GM21423 (cell line): ENCODE measurements around the gene RFX3.
A peak's percentile ranks its signal among the peaks of the same experiment; 100 is the strongest.
"Not testable (repeated sequence)": the region's sequence is repeated elsewhere in the genome, so short reads cannot be mapped to it uniquely, and the experiment has no call there.

ENCODE experiments used
- ATAC-seq: cut with Tn5 transposase; IDR thresholded peaks from one replicate; pipeline ENCODE4 v1.9.1; 2021; ENCODE audit warnings: mild to moderate bottlenecking, moderate library complexity; ENCODE audit not compliant: unreplicated experiment

Gene RFX3

GRCh38 chr9:3361116-3361515, 164.7 kb downstream of the RFX3 start:
- no peak for ATAC-seq

- no peak for ATAC-seq
These were observed 165.6 kb downstream of the RFX3 start for GRCh38 chr9:3360245-3360644.

GRCh38 chr9:3359778-3360177, 166.0 kb downstream of the RFX3 start:
- no peak for ATAC-seq

- ATAC-seq: no peak
These were observed 166.6 kb downstream of the RFX3 start for GRCh38 chr9:3359048-3359692.

- ATAC-seq: no peak
These were observed 177.6 kb downstream of the RFX3 start for GRCh38 chr9:3348169-3348568.

GRCh38 chr9:3346549-3346948, 179.3 kb downstream of the RFX3 start:
- no peak for ATAC-seq

- ATAC-seq: no peak
These were observed 182.1 kb downstream of the RFX3 start for GRCh38 chr9:3343671-3344070.

- ATAC-seq: no peak
These were observed 183.5 kb downstream of the RFX3 start for GRCh38 chr9:3342159-3342777.

GRCh38 chr9:3337515-3338225, 188.1 kb downstream of the RFX3 start:
- ATAC-seq: no peak

- ATAC-seq: no peak
These were observed 188.8 kb downstream of the RFX3 start for GRCh38 chr9:3336951-3337350.

- no peak for ATAC-seq
These were observed 193.0 kb downstream of the RFX3 start for GRCh38 chr9:3332802-3333201.

GRCh38 chr9:3331801-3332200, 194.0 kb downstream of the RFX3 start:
- ATAC-seq: no peak

GRCh38 chr9:3330792-3331420, 194.9 kb downstream of the RFX3 start:
- no peak for ATAC-seq

GRCh38 chr9:3329361-3329760, 196.4 kb downstream of the RFX3 start:
- no peak for ATAC-seq

- no peak for ATAC-seq
These were observed 202.1 kb downstream of the RFX3 start for GRCh38 chr9:3323714-3324113.

- ATAC-seq: no peak
These were observed 204.6 kb downstream of the RFX3 start for GRCh38 chr9:3321186-3321585.

GRCh38 chr9:3312595-3312994, 213.2 kb downstream of the RFX3 start:
- not testable (repeated sequence) for ATAC-seq

- ATAC-seq: no peak
These were observed 217.2 kb downstream of the RFX3 start for GRCh38 chr9:3308609-3309008.

- not testable (repeated sequence) for ATAC-seq
These were observed 221.4 kb downstream of the RFX3 start for GRCh38 chr9:3304388-3304787.

GRCh38 chr9:3299872-3300271, 225.9 kb downstream of the RFX3 start:
- ATAC-seq: peak; percentile 99

- ATAC-seq: no peak
These were observed 229.3 kb downstream of the RFX3 start for GRCh38 chr9:3296536-3296935.

- no peak for ATAC-seq
These were observed 233.5 kb downstream of the RFX3 start for GRCh38 chr9:3292311-3292710.
